NCI-H460 (cell line): ENCODE measurements around the gene IFI35. TPM values are rescaled to one million over a fixed set of nuclear protein-coding genes. Genes with fewer than 3 reads are reported as not detected.
"Not testable (repeated sequence)": the region's sequence is repeated elsewhere in the genome, so short reads cannot be mapped to it uniquely, and the experiment has no call there.

Experiments used
- DNase-seq: peaks from one replicate; pipeline ENCODE4 v3.0.0-alpha.2; 2016; ENCODE audit warnings: low read depth; ENCODE audit errors: extremely low read depth
- small RNA-seq, 2 experiments: library from RNA; depleted of rRNA; stranded (forward); fragments of <200 nt; gene quantifications; one replicate each; pipeline ENCODE3, GENCODE V24; 2014
- total RNA-seq: library from RNA; depleted of rRNA; stranded (reverse); fragments of >200 nt; shearing (Covaris generic); gene quantifications from 2 replicates; pipeline ENCODE4 v1.2.3, GENCODE V29; 2014; rRNA removed

Gene IFI35
- total RNA-seq, 1 experiment from 2014 or later, result 26.0 TPM

DNA sequence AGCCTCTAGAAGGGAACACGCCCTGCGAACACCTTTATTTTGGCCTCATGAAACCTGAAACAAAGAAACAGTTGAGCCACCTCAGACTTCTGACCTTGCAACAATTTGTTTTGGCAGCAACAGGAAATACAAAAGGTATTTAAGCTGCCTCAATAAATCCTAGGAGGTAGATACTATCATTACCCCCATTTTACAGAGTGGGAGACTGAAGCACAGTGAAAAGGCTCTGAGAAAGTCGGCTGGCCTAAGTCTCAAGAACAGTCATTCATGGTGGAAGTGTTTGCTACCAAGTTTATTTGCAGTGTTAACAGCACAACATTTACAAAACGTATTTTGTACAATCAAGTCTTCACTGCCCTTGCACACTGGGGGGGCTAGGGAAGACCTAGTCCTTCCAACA is 37.4 kb downstream of the IFI35 start:
- no peak for DNase-seq

DNA sequence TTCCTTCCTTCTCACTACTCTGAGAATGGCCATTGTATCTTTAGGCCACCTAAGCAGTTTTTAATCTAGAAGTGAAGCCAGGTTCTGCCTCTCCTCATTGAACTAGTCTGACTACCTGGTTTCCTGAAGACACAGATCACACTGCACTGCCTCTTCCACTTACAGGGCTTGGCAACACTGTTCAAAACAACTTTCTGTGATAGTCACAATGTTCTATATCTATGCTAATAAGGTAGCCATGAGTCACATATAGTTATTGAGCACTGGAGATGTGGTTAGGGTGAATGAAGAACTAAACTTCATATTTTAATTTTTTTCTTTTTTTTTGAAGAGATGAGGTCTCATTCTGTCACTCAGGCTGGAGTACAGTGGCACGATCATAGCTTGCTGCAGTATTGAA is 45.4 kb downstream of the IFI35 start:
- no peak for DNase-seq

- DNase-seq, result not testable (repeated sequence)
These were observed 46.4 kb downstream of the IFI35 start for GRCh38 chr17:43053008-43053407.

- no peak for DNase-seq
These were observed 49.5 kb downstream of the IFI35 start for GRCh38 chr17:43056051-43056450.

- no peak for DNase-seq
These were observed 56.5 kb downstream of the IFI35 start for GRCh38 chr17:43062984-43063638.

Small RNA genes lying within 50 kb of the gene (small RNA-seq; reads per million reads assigned to genes)
- 0.06 to 0.10 reads per million in 2 experiments for gene AARSD1

Other genes starting within 250 kb of the IFI35 start
- 0.63 and 0.74 TPM in 2 replicates for gene RAMP2, start 245.6 kb upstream of the IFI35 start, total RNA-seq
- gene VPS25, start 233.3 kb upstream of the IFI35 start, total RNA-seq, result 98.9 and 99.5 TPM in 2 replicates
- 0.61 and 0.64 TPM in 2 replicates for gene WNK4, start 226.2 kb upstream of the IFI35 start, total RNA-seq
- gene COA3, start 208.1 kb upstream of the IFI35 start, total RNA-seq, result 53.0 and 64.3 TPM in 2 replicates
- 0.17 and 0.98 TPM in 2 replicates for gene CNTD1, start 207.9 kb upstream of the IFI35 start, total RNA-seq
- 80.6 and 88.8 TPM in 2 replicates for gene BECN1, start 182.5 kb upstream of the IFI35 start, total RNA-seq
- 132 and 152 TPM in 2 replicates for gene PSME3, start 173.4 kb upstream of the IFI35 start, total RNA-seq
- 4.5 and 4.7 TPM in 2 replicates for gene AOC2, start 162.2 kb upstream of the IFI35 start, total RNA-seq
- gene AOC3, start 155.6 kb upstream of the IFI35 start, total RNA-seq, result 1.2 and 1.4 TPM in 2 replicates
- not detected in 2 replicates for gene G6PC1, start 106.0 kb upstream of the IFI35 start, total RNA-seq
- 33.0 and 38.7 TPM in 2 replicates for gene AARSD1, start 42.3 kb upstream of the IFI35 start, total RNA-seq
- 0.12 TPM in 1 of 2 replicates, not detected in the other for gene PTGES3L, start 26.7 kb upstream of the IFI35 start, total RNA-seq
- 7.9 and 10.9 TPM in 2 replicates for gene RUNDC1, start 26.2 kb upstream of the IFI35 start, total RNA-seq
- 2,857 and 2,900 TPM in 2 replicates for gene RPL27, start 8.4 kb upstream of the IFI35 start, total RNA-seq
- 164 and 168 TPM in 2 replicates for gene VAT1, start 15.6 kb downstream of the IFI35 start, total RNA-seq
- gene RND2, start 18.4 kb downstream of the IFI35 start, total RNA-seq, result not detected in 2 replicates
- gene BRCA1, start 118.6 kb downstream of the IFI35 start, total RNA-seq, result 37.6 and 42.2 TPM in 2 replicates
- gene NBR1, start 164.4 kb downstream of the IFI35 start, total RNA-seq, result 66.9 and 78.6 TPM in 2 replicates
- 2.0 and 2.5 TPM in 2 replicates for gene TMEM106A, start 205.1 kb downstream of the IFI35 start, total RNA-seq
- gene CCDC200, start 221.8 kb downstream of the IFI35 start, total RNA-seq, result not detected in 2 replicates
- gene RNU2-1, start 227.2 kb downstream of the IFI35 start, total RNA-seq, result not detected in 2 replicates